Keratinocyte (primary cell): Measurements from ENCODE around the gene ASTN2.

Experiments used
- CTCF ChIP-seq, 3 experiments: IDR thresholded peaks in 1 of 3; conservative IDR thresholded peaks in 1 of 3; optimal IDR thresholded peaks in 1 of 3; 2 replicates in 2 of 3; 3 replicates in 1 of 3; pipeline versions ENCODE3 to v1.5.1; 2011; ENCODE audit warnings: low read length in 3 of 3, mild to moderate bottlenecking in 3 of 3, moderate library complexity in 2 of 3, control low read depth in 1 of 3, inconsistent platforms in 1 of 3; ENCODE audit not compliant: insufficient read depth in 2 of 3; ENCODE audit errors: extremely low read depth in 1 of 3
- EZH2 ChIP-seq: IDR thresholded peaks from one replicate; pipeline ENCODE4 v1.6.1; 2012; ENCODE audit warnings: inconsistent platforms, mild to moderate bottlenecking, low read length, moderate library complexity

- TF ChIP-seq CTCF (optimal IDR thresholded peaks at IDR 0.05 in 1 of 3, IDR thresholded peaks at IDR 0.05 in 1 of 3, conservative IDR thresholded peaks at IDR 0.05 in 1 of 3; ENCODE audit: extremely low read depth in 1 of 3, insufficient read depth in 2 of 3, low read length in 3 of 3) (no peak), EZH2 (no peak)
These were observed 773.4 kb downstream of the ASTN2 start for GRCh38 chr9:116641292-116642059.
